HEK293 (cell line): Measurements from ENCODE around the gene SIRPA.

Source experiments
- MEIS1 ChIP-seq: sonication (generic); formaldehyde crosslinking; IDR thresholded peaks from 2 replicates; pipeline ENCODE4 v1.8.1; 2022; ENCODE audit warnings: missing genetic modification reagents, mild to moderate bottlenecking, borderline replicate concordance
- TCF7L2 ChIP-seq: IDR thresholded peaks from 2 replicates; pipeline ENCODE4 v1.6.1; 2011; ENCODE audit warnings: low read depth, mild to moderate bottlenecking, inconsistent platforms, low read length, moderate library complexity, borderline replicate concordance
- ZNF274 ChIP-seq, 2 experiments: fragments of 200-500 bp in 1 of 2; fragments of 450-650 bp in 1 of 2; sonication (Bioruptor generic) in 1 of 2; formaldehyde crosslinking in 1 of 2; IDR thresholded peaks; 2 replicates each; pipeline versions ENCODE4 v1.5.1 to v1.6.1; 2014 to 2016; ENCODE audit warnings: borderline replicate concordance in 1 of 2, inconsistent platforms in 1 of 2, low read length in 1 of 2, missing biosample characterization in 1 of 2, missing genetic modification characterization in 1 of 2
- ZNF629 ChIP-seq: fragments of 450-650 bp; formaldehyde crosslinking; IDR thresholded peaks from 2 replicates; pipeline ENCODE4 v1.5.1; 2017; ENCODE audit warnings: missing biosample characterization, missing genetic modification characterization
- ZNF768 ChIP-seq: fragments of 450-650 bp; formaldehyde crosslinking; IDR thresholded peaks from 2 replicates; pipeline ENCODE4 v1.5.1; 2018; ENCODE audit warnings: missing biosample characterization, mild to moderate bottlenecking, missing genetic modification characterization
- TF ChIP-seq, protein P1 (sequence below): fragments of 450-650 bp; formaldehyde crosslinking; optimal IDR thresholded peaks from 2 replicates; pipeline ENCODE3; 2016; ENCODE audit warnings: missing biosample characterization, mild to moderate bottlenecking, missing genetic modification characterization
- TF ChIP-seq, protein P2 (sequence below): fragments of 450-650 bp; formaldehyde crosslinking; IDR thresholded peaks from 2 replicates; pipeline ENCODE4 v1.5.1; 2016; ENCODE audit warnings: missing biosample characterization, missing genetic modification characterization

DNA sequence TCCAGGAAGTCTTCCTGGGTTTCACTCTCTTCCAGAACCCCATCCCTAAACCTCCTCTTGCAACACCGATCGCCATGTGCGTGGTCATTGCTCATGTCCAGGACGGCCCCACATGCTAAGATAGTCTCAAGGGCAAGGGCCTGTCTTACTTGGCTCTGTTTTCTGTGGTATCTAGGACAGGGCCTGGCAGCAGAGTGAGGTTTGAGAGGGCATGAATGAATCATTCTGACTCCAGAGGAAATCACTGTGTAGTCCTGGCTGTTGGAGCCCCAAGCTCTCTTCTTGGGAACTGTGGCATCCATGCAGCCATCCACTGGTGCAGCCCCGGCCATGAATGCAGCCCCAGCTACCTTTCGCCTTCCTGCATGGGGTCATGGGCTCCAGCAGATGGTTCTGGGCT is 12.4 kb downstream of the SIRPA start:
- TF ChIP-seq, protein P1, sequence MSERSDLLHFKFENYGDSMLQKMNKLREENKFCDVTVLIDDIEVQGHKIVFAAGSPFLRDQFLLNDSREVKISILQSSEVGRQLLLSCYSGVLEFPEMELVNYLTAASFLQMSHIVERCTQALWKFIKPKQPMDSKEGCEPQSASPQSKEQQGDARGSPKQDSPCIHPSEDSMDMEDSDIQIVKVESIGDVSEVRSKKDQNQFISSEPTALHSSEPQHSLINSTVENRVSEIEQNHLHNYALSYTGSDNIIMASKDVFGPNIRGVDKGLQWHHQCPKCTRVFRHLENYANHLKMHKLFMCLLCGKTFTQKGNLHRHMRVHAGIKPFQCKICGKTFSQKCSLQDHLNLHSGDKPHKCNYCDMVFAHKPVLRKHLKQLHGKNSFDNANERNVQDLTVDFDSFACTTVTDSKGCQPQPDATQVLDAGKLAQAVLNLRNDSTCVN (tag by site-specific recombination), result no peak
- TF ChIP-seq, protein P2, sequence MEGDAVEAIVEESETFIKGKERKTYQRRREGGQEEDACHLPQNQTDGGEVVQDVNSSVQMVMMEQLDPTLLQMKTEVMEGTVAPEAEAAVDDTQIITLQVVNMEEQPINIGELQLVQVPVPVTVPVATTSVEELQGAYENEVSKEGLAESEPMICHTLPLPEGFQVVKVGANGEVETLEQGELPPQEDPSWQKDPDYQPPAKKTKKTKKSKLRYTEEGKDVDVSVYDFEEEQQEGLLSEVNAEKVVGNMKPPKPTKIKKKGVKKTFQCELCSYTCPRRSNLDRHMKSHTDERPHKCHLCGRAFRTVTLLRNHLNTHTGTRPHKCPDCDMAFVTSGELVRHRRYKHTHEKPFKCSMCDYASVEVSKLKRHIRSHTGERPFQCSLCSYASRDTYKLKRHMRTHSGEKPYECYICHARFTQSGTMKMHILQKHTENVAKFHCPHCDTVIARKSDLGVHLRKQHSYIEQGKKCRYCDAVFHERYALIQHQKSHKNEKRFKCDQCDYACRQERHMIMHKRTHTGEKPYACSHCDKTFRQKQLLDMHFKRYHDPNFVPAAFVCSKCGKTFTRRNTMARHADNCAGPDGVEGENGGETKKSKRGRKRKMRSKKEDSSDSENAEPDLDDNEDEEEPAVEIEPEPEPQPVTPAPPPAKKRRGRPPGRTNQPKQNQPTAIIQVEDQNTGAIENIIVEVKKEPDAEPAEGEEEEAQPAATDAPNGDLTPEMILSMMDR (tag by site-specific recombination), result no peak
- TF ChIP-seq ZNF629 (tag by site-specific recombination) (no peak), MEIS1 (CRISPR knock-in tag) (no peak), TCF7L2 (no peak), ZNF768 (tag by site-specific recombination) (no peak), ZNF274 (IDR thresholded peaks at IDR 0.05; ENCODE audit: low read length) (no peak), ZNF274 (tag by site-specific recombination; IDR thresholded peaks at IDR 0.05; ENCODE audit: borderline replicate concordance) (no peak)
